SKM-1 (cell line): ENCODE results near the gene RING1.
"Not testable (repeated sequence)": the region's sequence is repeated elsewhere in the genome, so short reads cannot be mapped to it uniquely, and the experiment has no call there.

ENCODE experiments used
- DNase-seq: peaks from one replicate; lab custom pipeline; 2025; ENCODE audit not compliant: unreplicated experiment; lab: John Stamatoyannopoulos, UW

RING1 gene

DNA sequence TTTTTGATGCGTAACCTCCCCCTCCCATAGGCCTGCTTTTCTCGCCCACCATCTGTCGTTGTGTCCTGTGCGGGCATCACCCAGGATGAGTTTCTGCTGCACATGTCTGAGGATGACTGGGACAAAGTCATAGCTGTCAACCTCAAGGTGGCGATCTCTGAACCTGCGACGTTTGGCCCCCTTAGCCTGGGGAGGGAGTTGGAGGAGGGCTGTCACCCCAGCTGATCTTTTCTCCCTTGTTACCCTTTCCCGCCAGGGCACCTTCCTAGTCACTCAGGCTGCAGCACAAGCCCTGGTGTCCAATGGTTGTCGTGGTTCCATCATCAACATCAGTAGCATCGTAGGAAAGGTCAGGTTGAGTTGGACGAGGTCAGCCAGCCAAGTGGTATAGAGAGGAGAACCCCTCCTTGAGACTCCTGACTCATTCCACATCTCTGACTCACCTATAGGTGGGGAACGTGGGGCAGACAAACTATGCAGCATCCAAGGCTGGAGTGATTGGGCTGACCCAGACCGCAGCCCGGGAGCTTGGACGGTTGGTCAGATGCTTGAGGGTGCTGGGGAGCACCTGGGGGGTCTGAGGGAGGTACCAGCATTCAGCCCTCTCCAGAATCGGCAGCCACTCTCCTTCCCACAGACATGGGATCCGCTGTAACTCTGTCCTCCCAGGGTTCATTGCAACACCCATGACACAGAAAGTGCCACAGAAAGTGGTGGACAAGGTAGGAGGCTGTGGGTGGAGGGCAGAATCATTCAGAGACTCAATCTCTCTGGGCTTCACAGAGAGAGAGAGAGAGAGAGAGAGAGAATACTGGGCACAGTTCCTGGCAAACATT lies 2.9 kb upstream of the RING1 start:
- no peak for DNase-seq

DNA sequence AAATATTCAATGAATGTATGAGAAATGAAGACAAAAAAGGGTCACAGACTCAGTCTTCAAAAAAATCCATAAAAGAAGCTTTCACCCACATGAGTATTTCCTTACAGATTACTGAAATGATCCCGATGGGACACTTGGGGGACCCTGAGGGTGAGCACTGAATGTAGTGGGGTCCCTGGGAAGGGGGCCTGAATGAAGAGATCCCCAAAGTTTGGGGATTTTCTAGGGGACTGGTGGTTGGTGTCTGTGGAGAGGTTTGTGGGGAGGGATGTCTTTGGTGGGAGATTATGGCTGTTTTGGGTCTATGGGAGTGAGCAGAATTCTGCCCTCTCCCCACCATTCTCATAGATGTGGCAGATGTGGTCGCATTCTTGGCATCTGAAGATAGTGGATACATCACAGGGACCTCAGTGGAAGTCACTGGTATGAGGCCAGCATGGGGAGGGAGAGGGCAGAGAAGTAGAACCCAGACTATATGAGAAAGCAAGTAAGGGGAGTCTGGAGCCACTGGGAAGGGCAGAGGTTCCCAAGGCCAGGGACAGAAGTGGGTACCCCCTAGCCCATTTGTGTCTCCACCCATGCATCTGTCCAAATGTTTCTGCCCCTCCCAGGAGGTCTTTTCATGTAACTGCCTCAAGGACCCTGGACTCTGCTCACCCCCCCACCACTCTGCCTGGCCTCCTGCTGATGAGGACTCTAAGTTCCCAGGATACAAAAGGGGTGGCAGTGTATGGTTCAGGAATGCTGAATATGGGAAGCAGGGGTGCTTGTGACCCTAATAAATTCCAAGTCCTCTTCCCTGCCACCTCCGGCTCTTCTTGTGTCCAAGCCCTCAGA lies 2.1 kb upstream of the RING1 start:
- DNase-seq = no peak

DNA sequence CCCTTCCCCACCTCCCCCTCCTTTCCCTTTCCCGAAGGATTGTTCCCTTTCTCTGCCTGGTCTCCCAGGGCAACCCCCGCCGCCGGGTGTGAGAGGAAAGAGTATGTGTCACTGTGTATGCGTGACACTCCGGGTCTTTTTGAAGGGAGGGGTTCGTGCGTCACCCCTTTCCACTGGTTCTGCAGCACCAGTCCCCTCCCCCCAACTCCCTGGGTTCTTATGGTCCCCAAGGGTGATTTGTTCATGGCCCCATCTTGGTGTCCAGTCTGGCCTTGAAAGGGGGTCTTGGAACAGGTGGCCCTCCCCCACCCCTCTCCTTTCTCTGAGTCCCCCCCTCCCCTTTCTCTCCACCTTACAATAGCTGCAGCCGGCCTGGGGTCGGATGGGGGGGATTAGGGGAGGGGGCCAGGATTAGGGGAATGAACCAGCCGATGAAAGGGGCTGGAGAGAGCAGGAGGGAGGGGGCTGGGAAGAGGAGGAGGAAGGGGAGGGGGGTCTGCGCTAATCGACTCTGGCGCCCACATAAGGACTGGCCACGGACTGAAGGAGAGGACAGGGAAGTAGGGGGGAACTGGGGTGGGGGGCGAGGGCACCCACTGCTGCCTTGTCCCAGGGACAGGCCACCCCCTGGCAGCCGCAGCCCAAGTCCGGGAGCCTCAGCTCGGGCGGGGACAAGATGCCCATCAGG lies 1.3 kb upstream of the RING1 start:
- no peak for DNase-seq

DNA sequence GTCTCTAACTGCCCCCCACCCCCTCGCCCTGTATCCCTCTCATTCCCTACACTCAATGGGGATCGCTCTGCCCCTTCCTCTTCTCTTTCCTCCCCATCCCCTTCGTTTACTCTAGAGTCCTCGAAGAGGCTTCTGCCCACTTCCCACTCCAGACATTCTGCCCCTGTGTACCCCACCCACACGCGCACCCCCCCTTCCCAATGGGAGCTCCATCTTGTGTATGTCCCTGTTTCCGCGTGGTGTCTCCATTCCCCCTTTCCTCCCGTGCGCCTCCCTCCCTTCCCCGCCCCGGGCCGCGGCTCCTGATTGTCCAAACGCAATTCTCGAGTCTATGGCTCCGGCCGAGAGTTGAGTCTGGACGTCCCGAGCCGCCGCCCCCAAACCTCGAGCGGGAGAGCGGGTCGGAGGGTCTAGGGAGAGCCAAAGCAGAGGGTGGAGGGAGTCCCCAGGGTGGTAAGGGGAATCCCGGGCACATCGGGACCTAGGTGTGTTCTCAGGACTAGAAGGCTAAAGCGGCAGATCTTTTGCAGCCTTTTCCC lies 679 bp upstream of the RING1 start:
- DNase-seq = no peak

DNA sequence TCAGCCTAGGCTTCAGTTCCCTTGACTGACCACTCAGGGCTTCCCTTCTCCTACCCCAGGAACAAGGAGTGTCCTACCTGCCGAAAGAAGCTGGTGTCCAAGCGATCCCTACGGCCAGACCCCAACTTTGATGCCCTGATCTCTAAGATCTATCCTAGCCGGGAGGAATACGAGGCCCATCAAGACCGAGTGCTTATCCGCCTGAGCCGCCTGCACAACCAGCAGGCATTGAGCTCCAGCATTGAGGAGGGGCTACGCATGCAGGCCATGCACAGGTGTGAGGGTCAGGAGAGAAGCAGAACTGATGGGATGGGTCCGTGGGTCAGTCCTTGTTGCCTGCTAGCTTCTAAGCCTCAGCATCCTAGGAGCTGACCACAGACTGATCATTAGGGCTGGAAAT lies 1.6 kb downstream of the RING1 start:
- DNase-seq = no peak

DNA sequence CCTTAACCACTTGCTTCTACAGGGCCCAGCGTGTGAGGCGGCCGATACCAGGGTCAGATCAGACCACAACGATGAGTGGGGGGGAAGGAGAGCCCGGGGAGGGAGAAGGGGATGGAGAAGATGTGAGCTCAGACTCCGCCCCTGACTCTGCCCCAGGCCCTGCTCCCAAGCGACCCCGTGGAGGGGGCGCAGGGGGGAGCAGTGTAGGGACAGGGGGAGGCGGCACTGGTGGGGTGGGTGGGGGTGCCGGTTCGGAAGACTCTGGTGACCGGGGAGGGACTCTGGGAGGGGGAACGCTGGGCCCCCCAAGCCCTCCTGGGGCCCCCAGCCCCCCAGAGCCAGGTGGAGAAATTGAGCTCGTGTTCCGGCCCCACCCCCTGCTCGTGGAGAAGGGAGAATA lies 2.8 kb downstream of the RING1 start:
- no peak for DNase-seq

DNA sequence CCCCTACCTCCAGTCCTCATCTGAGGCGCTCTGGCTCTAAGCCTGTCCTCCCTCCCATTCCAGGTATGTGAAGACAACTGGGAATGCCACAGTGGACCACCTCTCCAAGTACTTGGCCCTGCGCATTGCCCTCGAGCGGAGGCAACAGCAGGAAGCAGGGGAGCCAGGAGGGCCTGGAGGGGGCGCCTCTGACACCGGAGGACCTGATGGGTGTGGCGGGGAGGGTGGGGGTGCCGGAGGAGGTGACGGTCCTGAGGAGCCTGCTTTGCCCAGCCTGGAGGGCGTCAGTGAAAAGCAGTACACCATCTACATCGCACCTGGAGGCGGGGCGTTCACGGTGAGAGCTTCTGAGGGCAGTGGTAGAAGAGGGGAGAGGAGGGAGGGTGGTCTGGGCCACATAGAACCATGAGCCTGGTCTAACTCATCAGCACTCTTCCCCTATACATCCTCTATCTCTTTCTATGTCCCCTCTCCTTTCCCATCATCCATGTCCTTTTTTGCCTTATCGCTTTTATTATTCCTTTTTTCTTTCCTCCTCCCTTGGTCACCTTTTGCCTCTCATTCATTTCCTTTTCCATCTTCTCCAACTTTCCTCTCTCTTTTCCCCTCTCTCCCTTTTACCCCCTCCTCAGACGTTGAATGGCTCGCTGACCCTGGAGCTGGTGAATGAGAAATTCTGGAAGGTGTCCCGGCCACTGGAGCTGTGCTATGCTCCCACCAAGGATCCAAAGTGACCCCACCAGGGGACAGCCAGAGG lies 3.5 kb downstream of the RING1 start:
- DNase-seq = no peak

DNA sequence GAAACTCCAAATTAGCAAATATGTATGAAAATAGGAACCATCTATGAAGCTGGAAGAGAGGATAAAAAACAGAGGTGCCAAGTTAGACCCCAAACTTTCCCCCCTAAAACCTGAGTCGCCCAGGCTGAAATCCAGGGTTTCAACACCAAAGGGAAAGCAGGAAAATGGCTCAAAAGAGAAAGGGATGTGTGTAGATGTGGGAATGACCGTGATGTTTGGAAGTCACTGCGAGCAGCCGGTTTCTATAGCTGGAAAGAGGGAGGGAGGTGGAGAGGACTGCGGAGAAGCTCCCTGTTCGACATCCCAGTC lies 4.5 kb downstream of the RING1 start:
- DNase-seq = no peak

DNA sequence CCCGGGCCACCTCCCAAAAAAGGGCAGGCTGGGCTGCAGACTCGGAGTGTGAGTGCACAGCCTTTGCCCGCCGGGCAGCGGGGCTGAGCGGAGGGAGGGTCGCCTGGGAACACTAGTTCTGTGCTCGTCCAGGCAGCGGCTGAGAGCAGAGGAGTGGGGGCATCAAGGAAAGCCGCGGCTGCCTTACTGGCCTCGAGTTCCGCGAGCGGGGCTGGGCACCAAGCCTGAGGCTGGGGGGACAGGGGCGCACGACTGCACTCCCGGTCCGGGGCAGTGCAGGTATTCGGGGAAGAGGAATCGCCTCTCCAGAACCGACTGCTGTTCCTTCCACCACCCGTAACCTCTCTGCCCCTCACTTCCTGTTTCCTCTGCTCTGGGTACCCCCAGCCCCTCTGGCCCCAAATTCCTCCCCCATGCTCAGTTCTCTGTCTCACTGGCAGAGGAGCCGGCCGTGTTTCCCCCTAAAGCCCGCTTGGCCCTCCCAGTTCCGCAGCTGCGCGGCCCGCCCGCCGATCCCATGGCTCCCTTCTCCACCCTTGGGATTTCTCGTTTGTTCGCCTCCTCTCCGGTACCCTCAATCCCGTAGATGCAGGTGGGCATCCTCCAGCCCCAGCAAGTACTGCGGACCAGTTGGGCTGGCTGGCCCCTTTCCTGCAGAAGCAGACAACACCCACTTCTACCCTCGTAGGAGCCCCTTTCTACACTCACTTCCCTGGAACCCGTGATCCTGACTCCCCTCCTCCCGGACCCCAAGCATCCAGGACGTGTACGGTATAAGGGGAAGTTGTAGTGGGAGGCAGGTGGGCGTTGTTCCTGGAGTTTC lies 5.1 kb downstream of the RING1 start:
- no peak for DNase-seq

DNA sequence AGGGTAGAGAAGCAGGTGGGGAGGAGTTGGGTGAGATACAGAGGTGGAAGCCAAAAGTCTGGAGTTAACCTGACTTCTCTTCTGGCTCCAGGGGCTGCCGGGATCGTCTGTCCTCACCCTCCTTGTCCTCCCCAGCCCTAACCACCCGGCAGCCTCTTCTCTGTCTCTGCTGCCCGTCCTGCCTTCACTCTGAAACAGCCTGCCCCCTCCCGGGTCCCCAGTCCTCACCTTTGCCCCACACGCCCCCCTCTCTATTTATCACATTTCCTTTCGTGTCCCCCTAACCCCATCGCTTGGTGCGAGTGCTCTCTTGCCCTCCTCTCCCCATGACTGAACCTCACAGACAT lies 5.7 kb downstream of the RING1 start:
- DNase-seq = no peak

DNA sequence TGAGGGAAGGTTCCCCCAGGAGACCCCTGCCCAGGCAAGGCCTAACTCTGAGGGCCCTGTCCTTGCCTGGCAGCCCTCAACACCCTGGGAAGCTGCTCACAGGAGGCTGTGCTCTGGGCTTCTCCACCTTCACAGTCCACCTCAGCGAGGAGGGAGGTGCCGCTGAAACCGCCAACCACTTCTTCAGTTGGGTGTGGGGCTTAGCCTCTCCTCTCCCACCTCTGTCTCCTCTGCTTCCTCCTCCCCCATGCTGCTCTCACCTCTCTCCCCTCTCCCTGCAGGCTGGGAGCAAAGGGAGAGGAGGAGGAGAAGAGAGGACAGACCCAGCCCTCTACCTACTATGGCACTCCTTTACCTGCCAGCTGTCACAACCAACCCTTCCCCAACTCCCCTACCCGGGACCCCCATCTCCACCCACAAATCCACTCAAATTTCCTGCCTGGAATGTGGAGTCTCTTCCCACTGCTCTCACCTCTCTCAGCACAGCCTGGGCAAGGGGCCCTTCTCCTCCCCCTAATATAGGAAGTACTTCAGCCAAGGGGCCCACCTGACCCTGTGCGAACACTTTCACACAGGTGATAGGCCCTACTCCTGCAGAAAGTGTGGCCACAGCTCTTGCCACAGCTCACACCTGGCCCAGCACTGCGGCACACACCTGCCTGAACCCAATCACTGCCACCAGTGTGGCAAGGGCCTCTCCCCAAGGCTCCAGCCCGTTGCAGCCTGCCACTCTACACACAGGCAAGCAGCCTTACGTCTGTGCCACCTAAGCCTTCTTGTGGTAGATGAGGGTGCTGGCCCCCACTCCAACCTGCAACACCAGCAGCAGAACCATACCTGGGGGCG lies 7.2 kb downstream of the RING1 start:
- DNase-seq = no peak

DNA sequence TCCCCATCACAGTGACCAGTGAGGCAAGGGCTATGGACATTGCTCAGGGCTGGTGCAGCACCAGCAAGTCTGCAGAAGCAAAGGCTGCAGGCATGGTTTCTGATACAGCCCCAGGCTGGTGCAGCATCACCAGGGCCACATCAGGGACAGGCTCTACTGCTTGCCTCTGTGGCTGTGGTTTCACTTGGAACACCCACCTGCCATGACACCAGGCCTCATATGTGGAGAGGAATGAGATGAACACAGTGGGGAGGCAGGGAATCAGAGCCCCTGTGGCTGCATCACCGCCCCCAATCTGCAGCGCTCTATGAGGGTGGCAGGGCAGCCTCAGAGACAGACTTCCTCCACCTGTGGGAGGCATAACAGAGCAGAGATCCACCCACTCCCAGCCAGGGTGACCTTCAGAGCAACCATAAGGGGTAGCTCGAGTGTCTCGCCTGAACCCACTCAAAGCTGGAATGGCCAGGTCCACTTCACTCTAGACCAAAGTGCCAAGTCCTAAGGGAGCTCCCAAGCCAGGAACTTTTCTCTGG lies 7.9 kb downstream of the RING1 start:
- DNase-seq = no peak

DNA sequence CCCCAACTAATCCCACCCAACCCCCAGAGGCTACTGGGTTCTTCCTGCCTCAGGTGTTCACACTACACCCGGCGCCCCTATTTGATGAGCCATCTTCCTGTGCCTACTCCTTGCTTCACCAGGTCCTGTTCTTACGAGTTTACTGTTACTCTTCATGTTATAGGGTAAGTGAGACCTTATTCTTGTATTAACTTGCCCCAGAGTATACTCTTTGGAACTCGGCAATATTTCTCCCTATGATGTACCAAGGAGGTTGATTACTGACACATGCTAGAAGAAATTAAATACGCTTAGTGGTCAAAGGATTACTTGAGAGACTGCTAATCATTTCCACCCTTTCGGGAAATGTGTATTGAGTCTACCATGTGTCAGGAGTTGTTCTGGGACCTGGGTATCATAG lies 8.9 kb downstream of the RING1 start:
- DNase-seq = no peak

DNA sequence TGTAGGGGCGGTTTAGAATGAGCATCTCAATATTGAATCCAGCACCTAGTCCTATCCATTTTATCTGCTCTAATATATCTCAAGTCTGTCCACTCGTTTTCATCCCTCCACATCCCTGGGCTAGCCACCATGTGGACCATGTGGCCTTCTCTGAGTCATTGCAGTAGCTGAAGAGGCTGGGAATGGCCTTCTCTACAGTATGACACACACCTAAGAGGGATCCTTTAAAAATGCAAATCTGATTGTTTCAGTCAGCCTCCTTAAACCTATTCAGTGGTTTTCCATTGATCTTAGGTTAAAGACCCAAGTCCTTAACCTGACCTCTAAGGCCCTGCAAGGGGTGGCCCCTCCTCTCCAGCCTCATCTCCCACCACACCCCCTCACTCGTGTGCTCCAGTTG lies 9.4 kb downstream of the RING1 start:
- DNase-seq = no peak

DNA sequence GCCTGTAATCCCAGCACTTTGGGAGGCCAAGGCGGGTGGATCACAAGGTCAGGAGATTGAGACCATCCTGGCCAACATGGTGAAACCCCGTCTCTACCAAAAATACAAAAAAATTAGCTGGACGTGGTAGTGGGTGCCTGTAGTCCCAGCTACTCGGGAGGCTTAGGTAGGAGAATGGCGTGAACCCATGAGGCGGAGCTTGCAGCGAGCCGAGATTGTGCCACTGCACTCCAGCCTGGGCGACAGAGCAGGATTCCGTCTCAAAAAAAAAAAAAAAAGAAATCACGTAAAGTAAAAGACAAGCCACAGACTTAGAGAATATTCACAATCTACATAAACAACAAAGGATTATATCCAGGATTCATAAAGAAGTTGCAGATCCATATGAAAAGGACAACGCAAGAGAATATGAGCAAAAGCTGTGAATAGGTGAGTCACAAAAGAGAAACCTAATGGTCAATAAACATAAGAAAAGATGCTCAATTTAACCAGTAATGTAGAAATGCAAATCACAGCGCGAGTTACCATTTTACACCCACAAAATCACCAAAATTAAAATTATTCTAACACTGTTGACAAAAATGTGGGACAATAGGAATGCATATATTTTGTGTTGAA lies 18.3 kb downstream of the RING1 start:
- DNase-seq = not testable (repeated sequence)

DNA sequence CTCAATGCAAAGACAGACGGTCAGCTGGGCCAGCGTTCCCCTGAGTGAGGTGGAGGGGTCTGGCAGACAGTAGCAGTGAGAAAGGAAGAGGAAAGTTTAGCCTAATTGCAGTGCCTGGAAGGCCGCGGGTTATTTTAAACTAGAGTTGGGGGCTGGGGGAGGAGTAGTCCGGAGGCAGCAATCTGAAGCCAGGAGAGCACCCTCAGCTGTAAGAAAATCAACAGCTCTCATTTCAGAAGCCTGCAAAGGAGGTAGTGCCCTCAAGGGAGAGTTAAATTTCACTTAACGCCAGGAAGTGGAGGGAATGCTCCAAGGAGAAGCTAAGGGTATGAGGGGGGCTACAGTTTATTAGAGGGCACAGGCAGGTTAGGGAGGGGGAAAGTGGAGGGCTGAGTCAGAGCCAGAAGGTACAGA lies 26.9 kb downstream of the RING1 start:
- no peak for DNase-seq

DNA sequence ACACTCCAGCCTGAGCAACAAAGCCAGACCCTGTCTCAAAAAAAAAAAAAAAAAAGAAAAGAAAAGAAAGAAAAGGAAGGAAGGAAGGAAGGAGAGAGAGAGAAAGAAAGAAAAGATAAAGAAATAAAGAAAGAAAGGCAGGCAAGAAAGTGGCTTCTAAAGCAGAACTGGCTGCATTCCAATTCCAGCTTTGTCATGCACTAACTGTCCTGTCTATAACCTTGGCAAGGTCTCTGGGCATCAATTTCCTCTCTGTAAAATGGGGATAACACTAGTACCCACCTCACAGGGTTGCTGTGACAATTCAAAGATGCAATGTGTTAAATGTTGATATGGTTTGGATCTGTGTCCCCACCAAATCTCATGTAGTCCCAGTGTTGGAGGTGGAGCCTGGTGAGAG lies 28.0 kb downstream of the RING1 start:
- no peak for DNase-seq

DNA sequence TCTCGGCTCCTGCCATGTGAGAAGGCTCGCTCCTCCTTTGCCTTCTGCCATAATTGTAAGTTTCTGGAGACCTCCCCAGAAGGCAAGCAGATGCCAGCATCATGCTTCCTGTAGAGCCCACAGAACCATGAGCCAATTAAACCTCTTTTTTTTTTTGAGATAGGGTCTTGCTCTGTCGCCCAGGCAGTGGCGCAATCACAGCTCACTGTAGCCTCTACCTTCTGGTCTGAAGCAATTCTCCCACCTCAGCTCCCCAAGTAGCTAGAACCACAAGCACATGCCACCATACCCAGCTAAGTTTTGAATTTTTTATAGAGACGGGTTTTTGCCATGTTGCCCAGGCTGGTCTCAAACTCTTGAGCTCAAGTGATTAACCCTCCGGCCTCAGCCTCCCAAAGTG lies 28.6 kb downstream of the RING1 start:
- no peak for DNase-seq

DNA sequence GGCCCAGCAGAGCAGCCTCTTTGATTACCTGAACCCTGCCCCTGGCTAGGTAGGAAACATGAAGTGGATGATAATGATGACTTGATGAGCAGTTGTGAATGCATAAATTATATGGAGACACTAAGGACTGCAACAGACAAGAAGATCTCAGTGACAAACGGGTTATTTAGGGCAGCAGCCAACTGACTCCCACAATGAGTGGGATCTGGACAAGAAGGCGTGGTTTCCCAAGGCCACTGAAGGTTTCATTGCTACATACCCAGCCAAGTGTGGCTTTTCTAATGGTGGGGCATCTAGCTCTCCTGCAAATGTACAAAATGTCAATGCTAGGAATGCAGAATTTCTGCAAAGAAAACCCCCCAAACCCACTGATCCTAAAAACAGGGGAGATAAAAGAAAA lies 29.4 kb downstream of the RING1 start:
- no peak for DNase-seq
